ENCODE results near the gene MRNIP.
A peak's percentile ranks its signal among the peaks of the same experiment; 100 is the strongest.

MRNIP gene

GRCh38 chr5:179833709-179834070, 24.9 kb downstream of the MRNIP start:
- no peaks in the 10 kb centered on the region for H3K27me3 ChIP-seq (ENCODE audit: control insufficient read depth in 1 of 2, insufficient read depth in 2 of 2, low read length in 2 of 2)
- peaks cover 15 to 16% of the 10 kb centered on the region in 2 donors for H3K4me1 ChIP-seq (ENCODE audit: control insufficient read depth in 1 of 2, insufficient read depth in 2 of 2, low read length in 2 of 2)
- no peak overlapping the region for H3K4me3 ChIP-seq (ENCODE audit: low read depth in 1 of 2, low read length in 2 of 2)
- no peak overlapping the region for H3K9ac ChIP-seq (ENCODE audit: low read depth in 1 of 2, low read length in 2 of 2)
- peaks cover 68 to 83% of the 10 kb centered on the region in 2 donors for H3K36me3 ChIP-seq (ENCODE audit: control insufficient read depth in 1 of 2, insufficient read depth in 2 of 2, low read length in 2 of 2)
- no peaks in the 10 kb centered on the region for H3K9me3 ChIP-seq (ENCODE audit: control insufficient read depth in 1 of 2, low read length in 2 of 2)
- H3K27ac ChIP-seq (ENCODE audit: low read depth, low read length) = no peak overlapping the region

GRCh38 chr5:179833056-179833708, 25.4 kb downstream of the MRNIP start:
- no peaks in the 10 kb centered on the region for H3K27me3 ChIP-seq (ENCODE audit: control insufficient read depth in 1 of 2, insufficient read depth in 2 of 2, low read length in 2 of 2)
- peaks cover 15 to 16% of the 10 kb centered on the region in 2 donors for H3K4me1 ChIP-seq (ENCODE audit: control insufficient read depth in 1 of 2, insufficient read depth in 2 of 2, low read length in 2 of 2)
- no peak overlapping the region for H3K9ac ChIP-seq (ENCODE audit: low read depth in 1 of 2, low read length in 2 of 2)
- no peak overlapping the region for H3K4me3 ChIP-seq (ENCODE audit: low read depth in 1 of 2, low read length in 2 of 2)
- H3K9me3 ChIP-seq (ENCODE audit: control insufficient read depth in 1 of 2, low read length in 2 of 2) = no peaks in the 10 kb centered on the region
- peaks cover 68 to 82% of the 10 kb centered on the region in 2 donors for H3K36me3 ChIP-seq (ENCODE audit: control insufficient read depth in 1 of 2, insufficient read depth in 2 of 2, low read length in 2 of 2)
- H3K27ac ChIP-seq (ENCODE audit: low read depth, low read length) = no peak overlapping the region

DNA sequence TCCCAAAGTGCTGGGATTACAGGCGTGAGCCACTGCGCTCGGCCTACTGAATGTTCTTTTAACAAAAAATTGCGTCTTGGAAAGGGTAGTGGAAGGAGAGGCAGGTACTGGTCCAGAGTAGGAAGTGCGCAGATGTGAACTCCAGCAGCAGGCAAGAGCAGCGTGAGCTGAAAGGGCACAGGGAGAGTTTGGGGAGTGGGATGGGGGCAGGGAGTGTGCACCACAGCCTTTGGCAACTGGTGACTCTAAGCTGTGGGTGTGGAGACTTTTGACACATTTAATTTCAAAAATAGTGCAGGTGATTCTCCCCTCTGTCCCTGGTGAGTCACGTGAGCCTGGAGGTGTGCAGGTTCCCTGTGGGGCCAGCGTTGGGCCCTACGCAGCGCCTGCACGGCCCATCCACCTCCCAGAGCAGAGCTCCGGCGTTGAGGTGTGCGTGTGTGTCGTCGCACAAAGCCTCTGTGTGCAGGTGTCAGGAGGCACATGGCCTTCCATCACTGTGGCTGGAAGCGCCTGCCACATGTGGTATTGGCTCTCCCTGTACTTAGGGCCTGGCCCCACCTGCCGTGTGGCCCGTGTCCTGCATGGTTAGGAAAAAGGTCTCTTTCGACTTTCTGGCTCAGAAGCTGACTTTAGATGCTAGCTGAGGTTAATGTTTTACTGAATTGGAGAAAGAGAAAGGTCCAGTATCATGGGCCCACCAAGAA, 26.4 kb downstream of the MRNIP start:
- no peaks in the 10 kb centered on the region for H3K9me3 ChIP-seq (ENCODE audit: control insufficient read depth in 1 of 2, low read length in 2 of 2)
- H3K27ac ChIP-seq (ENCODE audit: low read depth, low read length) = no peak overlapping the region
- H3K9ac ChIP-seq (ENCODE audit: low read depth in 1 of 2, low read length in 2 of 2) = no peak overlapping the region
- H3K4me1 ChIP-seq (ENCODE audit: control insufficient read depth in 1 of 2, insufficient read depth in 2 of 2, low read length in 2 of 2) = peaks cover 20% of the 10 kb centered on the region in 2 donors
- no peak overlapping the region for H3K4me3 ChIP-seq (ENCODE audit: low read depth in 1 of 2, low read length in 2 of 2)
- no peaks in the 10 kb centered on the region for H3K27me3 ChIP-seq (ENCODE audit: control insufficient read depth in 1 of 2, insufficient read depth in 2 of 2, low read length in 2 of 2)
- peaks cover 58 to 81% of the 10 kb centered on the region in 2 donors for H3K36me3 ChIP-seq (ENCODE audit: control insufficient read depth in 1 of 2, insufficient read depth in 2 of 2, low read length in 2 of 2)

DNA sequence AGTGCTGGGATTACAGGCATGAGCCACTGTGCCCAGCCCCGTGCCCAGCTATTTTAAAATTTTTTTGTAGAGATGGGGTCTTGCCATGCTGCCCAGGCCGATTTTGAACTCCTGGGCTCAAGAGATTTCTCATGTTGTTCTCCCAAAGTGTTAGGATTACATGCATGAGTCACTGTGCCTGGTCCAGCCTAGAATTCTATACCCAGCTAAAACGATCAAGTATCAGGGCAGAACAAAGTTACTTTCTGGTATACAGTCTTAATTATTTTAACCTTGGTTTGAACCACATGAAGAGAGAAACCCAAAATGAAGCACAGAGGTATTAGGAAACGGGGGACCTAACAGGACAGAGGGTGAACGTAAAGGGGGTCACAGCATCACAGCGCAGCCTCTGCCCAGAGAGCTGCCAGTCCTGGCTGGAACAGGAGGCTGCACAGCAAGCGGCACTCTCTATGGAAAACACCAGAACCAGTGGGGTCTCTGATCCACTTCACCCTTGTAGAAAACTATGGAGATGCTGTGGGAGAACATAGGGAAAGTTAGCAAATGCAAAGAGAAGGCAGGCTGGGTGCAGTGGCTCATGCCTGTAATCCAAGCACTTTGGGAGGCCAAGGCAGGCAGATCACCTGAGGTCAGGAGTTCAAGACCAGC, 27.7 kb downstream of the MRNIP start:
- no peaks in the 10 kb centered on the region for H3K9me3 ChIP-seq (ENCODE audit: control insufficient read depth in 1 of 2, low read length in 2 of 2)
- peaks cover 16 to 19% of the 10 kb centered on the region in 2 donors for H3K4me1 ChIP-seq (ENCODE audit: control insufficient read depth in 1 of 2, insufficient read depth in 2 of 2, low read length in 2 of 2)
- H3K4me3 ChIP-seq (ENCODE audit: low read depth in 1 of 2, low read length in 2 of 2) = no peak overlapping the region
- H3K9ac ChIP-seq (ENCODE audit: low read depth in 1 of 2, low read length in 2 of 2) = no peak overlapping the region
- no peak overlapping the region for H3K27ac ChIP-seq (ENCODE audit: low read depth, low read length)
- peaks cover 53 to 80% of the 10 kb centered on the region in 2 donors for H3K36me3 ChIP-seq (ENCODE audit: control insufficient read depth in 1 of 2, insufficient read depth in 2 of 2, low read length in 2 of 2)
- H3K27me3 ChIP-seq (ENCODE audit: control insufficient read depth in 1 of 2, insufficient read depth in 2 of 2, low read length in 2 of 2) = no peaks in the 10 kb centered on the region

GRCh38 chr5:179829732-179830435, 28.7 kb downstream of the MRNIP start:
- H3K9ac ChIP-seq (ENCODE audit: low read depth in 1 of 2, low read length in 2 of 2) = no peak overlapping the region
- peaks cover 25 to 30% of the 10 kb centered on the region in 2 donors for H3K4me1 ChIP-seq (ENCODE audit: control insufficient read depth in 1 of 2, insufficient read depth in 2 of 2, low read length in 2 of 2)
- peaks cover 62 to 89% of the 10 kb centered on the region in 2 donors for H3K36me3 ChIP-seq (ENCODE audit: control insufficient read depth in 1 of 2, insufficient read depth in 2 of 2, low read length in 2 of 2)
- H3K27me3 ChIP-seq (ENCODE audit: control insufficient read depth in 1 of 2, insufficient read depth in 2 of 2, low read length in 2 of 2) = no peaks in the 10 kb centered on the region
- H3K4me3 ChIP-seq (ENCODE audit: low read depth in 1 of 2, low read length in 2 of 2) = no peak overlapping the region
- H3K27ac ChIP-seq (ENCODE audit: low read depth, low read length) = no peak overlapping the region
- H3K9me3 ChIP-seq (ENCODE audit: control insufficient read depth in 1 of 2, low read length in 2 of 2) = no peaks in the 10 kb centered on the region

DNA sequence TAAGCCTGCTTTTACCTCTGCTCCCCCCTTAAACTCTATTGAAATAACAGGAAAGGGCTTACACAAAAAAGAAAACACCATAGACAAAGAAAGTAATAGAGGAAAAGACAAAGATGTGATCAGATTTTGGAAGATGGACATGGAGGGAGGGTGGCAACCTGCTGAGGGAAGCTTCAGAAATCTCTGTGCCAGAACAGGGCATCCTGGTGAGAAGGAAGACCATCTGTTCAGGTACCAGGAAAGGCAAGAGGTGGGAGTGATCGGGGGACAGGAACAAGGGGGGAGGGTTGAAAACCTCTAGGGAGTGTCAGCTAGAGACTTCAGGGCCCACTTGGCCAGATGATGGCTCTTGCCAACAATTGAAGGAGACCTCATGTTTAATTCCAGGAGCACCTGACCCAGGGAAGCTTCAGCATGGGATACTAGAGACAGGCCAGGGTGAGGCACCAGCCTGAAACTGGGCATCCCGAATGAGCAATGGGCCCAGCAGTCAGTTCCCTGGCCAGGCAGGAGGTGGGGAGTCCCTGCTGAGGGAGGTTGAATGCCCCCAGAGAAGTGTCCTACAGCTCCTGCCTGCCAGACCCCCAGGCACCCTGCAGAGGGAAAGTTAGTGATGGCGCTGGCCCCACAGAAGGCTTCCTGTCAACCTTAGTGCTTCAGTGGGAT, 29.7 kb downstream of the MRNIP start:
- no peak overlapping the region for H3K9ac ChIP-seq (ENCODE audit: low read depth in 1 of 2, low read length in 2 of 2)
- H3K27me3 ChIP-seq (ENCODE audit: control insufficient read depth in 1 of 2, insufficient read depth in 2 of 2, low read length in 2 of 2) = no peaks in the 10 kb centered on the region
- no peaks in the 10 kb centered on the region for H3K9me3 ChIP-seq (ENCODE audit: control insufficient read depth in 1 of 2, low read length in 2 of 2)
- no peak overlapping the region for H3K4me3 ChIP-seq (ENCODE audit: low read depth in 1 of 2, low read length in 2 of 2)
- H3K36me3 ChIP-seq (ENCODE audit: control insufficient read depth in 1 of 2, insufficient read depth in 2 of 2, low read length in 2 of 2) = peaks cover 69 to 96% of the 10 kb centered on the region in 2 donors
- peaks cover 34 to 40% of the 10 kb centered on the region in 2 donors for H3K4me1 ChIP-seq (ENCODE audit: control insufficient read depth in 1 of 2, insufficient read depth in 2 of 2, low read length in 2 of 2)
- H3K27ac ChIP-seq (ENCODE audit: low read depth, low read length) = no peak overlapping the region

DNA sequence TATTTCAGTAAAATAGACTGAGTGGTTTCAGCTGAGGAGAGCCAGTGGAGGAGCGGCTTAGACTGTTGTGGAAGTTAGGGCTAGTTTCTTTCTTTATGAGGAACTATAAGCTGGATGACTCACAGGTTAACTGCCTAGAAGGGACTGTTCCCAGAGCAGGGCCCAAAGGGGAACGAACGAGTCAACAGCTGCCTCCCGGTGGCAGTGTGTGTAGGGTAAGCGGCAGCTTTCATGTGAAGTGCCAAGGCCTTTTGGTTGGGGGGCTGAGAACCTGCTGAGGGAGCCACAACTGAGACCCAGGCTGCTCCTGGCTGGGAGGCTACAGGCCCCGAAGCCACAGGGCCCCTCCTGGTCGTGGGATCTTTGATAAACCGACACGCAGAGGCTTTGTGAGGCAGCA, 30.9 kb downstream of the MRNIP start:
- H3K4me3 ChIP-seq (ENCODE audit: low read depth in 1 of 2, low read length in 2 of 2) = no peak overlapping the region

GRCh38 chr5:179825655-179826182, 32.9 kb downstream of the MRNIP start:
- H3K36me3 ChIP-seq (ENCODE audit: control insufficient read depth in 1 of 2, insufficient read depth in 2 of 2, low read length in 2 of 2) = peaks cover 58 to 79% of the 10 kb centered on the region in 2 donors
- no peak overlapping the region for H3K9ac ChIP-seq (ENCODE audit: low read depth in 1 of 2, low read length in 2 of 2)
- peaks cover 48 to 62% of the 10 kb centered on the region in 2 donors for H3K4me1 ChIP-seq (ENCODE audit: control insufficient read depth in 1 of 2, insufficient read depth in 2 of 2, low read length in 2 of 2)
- H3K4me3 ChIP-seq (ENCODE audit: low read depth in 1 of 2, low read length in 2 of 2) = peak overlapping the region in 1 of 2 donors; percentile 25
- no peaks in the 10 kb centered on the region for H3K27me3 ChIP-seq (ENCODE audit: control insufficient read depth in 1 of 2, insufficient read depth in 2 of 2, low read length in 2 of 2)
- no peaks in the 10 kb centered on the region for H3K9me3 ChIP-seq (ENCODE audit: control insufficient read depth in 1 of 2, low read length in 2 of 2)
- H3K27ac ChIP-seq (ENCODE audit: low read depth, low read length) = no peak overlapping the region

More for the DNA sequence above, 30.9 kb downstream of the MRNIP start:
- H3K36me3 ChIP-seq (ENCODE audit: control insufficient read depth in 1 of 2, insufficient read depth in 2 of 2, low read length in 2 of 2) = peaks cover 66 to 94% of the 10 kb centered on the region in 2 donors
- no peak overlapping the region for H3K27ac ChIP-seq (ENCODE audit: low read depth, low read length)
- H3K9ac ChIP-seq (ENCODE audit: low read depth in 1 of 2, low read length in 2 of 2) = peak overlapping the region in 1 of 2 donors; percentile 28
- H3K27me3 ChIP-seq (ENCODE audit: control insufficient read depth in 1 of 2, insufficient read depth in 2 of 2, low read length in 2 of 2) = no peaks in the 10 kb centered on the region
- H3K9me3 ChIP-seq (ENCODE audit: control insufficient read depth in 1 of 2, low read length in 2 of 2) = no peaks in the 10 kb centered on the region
- H3K4me1 ChIP-seq (ENCODE audit: control insufficient read depth in 1 of 2, insufficient read depth in 2 of 2, low read length in 2 of 2) = peaks cover 40 to 51% of the 10 kb centered on the region in 2 donors

GRCh38 chr5:179824745-179825112, 33.9 kb downstream of the MRNIP start:
- H3K9me3 ChIP-seq (ENCODE audit: control insufficient read depth in 1 of 2, low read length in 2 of 2) = no peaks in the 10 kb centered on the region
- H3K9ac ChIP-seq (ENCODE audit: low read depth in 1 of 2, low read length in 2 of 2) = peak overlapping the region in 1 of 2 donors; percentile 33
- H3K36me3 ChIP-seq (ENCODE audit: control insufficient read depth in 1 of 2, insufficient read depth in 2 of 2, low read length in 2 of 2) = peaks cover 51 to 69% of the 10 kb centered on the region in 2 donors
- peaks cover 56 to 69% of the 10 kb centered on the region in 2 donors for H3K4me1 ChIP-seq (ENCODE audit: control insufficient read depth in 1 of 2, insufficient read depth in 2 of 2, low read length in 2 of 2)
- no peaks in the 10 kb centered on the region for H3K27me3 ChIP-seq (ENCODE audit: control insufficient read depth in 1 of 2, insufficient read depth in 2 of 2, low read length in 2 of 2)
- H3K4me3 ChIP-seq (ENCODE audit: low read depth in 1 of 2, low read length in 2 of 2) = peak overlapping the region in 1 of 2 donors; percentile 25
- H3K27ac ChIP-seq (ENCODE audit: low read depth, low read length) = no peak overlapping the region

Measured in duodenal mucosa (tissue), 2 donors.